Fibroblast of skin of scalp (primary cell): ENCODE measurements around the gene INCA1.

Experiments
- DNase-seq: peaks from one replicate; pipeline ENCODE4 v3.0.0-alpha.2; 2013

Gene INCA1

GRCh38 chr17:4947411-4948165, 49.7 kb downstream of the INCA1 start:
- DNase-seq, result peak; percentile 73

- DNase-seq, result peak; percentile 54
These were observed 50.3 kb downstream of the INCA1 start for GRCh38 chr17:4947010-4947410.

- no peak for DNase-seq
These were observed 50.9 kb downstream of the INCA1 start for GRCh38 chr17:4946312-4946976.

GRCh38 chr17:4945944-4946280, 51.4 kb downstream of the INCA1 start:
- DNase-seq, result no peak

- DNase-seq, result peak; percentile 90
These were observed 52.0 kb downstream of the INCA1 start for GRCh38 chr17:4945176-4945943.

GRCh38 chr17:4944554-4945175, 52.7 kb downstream of the INCA1 start:
- no peak for DNase-seq

GRCh38 chr17:4944163-4944553, 53.2 kb downstream of the INCA1 start:
- no peak for DNase-seq

GRCh38 chr17:4942760-4943508, 54.4 kb downstream of the INCA1 start:
- no peak for DNase-seq

- no peak for DNase-seq
These were observed 56.1 kb downstream of the INCA1 start for GRCh38 chr17:4941319-4941610.

- DNase-seq, result no peak
These were observed 56.6 kb downstream of the INCA1 start for GRCh38 chr17:4940555-4941318.

- DNase-seq, result peak; percentile 100
These were observed 57.3 kb downstream of the INCA1 start, which contains the start of the genes RNF167 and SLC25A11 for GRCh38 chr17:4939796-4940554. Gene RNF167, plus strand, starts transcription at chr17:4940268. Its CDS starts 642 bp downstream, at chr17:4940910. Gene SLC25A11, minus strand, starts transcription at chr17:4940046. Its CDS starts 136 bp downstream, at chr17:4939910.

GRCh38 chr17:4939546-4939795, 57.9 kb downstream of the INCA1 start:
- DNase-seq, result no peak

- no peak for DNase-seq
These were observed 58.4 kb downstream of the INCA1 start for GRCh38 chr17:4938688-4939545.
